H9 (cell line): ENCODE data around the gene NT5C3A. TPM values are rescaled to one million over a fixed set of nuclear protein-coding genes. Genes with fewer than 3 reads are reported as not detected.

Experiments
- DNase-seq: peaks from one replicate; pipeline ENCODE4 v3.0.0-alpha.2; 2017
- H2AFZ ChIP-seq: one replicate; pipeline ENCODE4 v1.6.1; 2013; ENCODE audit warnings: mild to moderate bottlenecking, low read length, control low read depth, moderate library complexity
- H2AK5ac ChIP-seq: 2 replicates; pipeline ENCODE4 v1.6.1; 2013; ENCODE audit warnings: low read length, control low read depth, mixed read lengths; ENCODE audit not compliant: insufficient read length
- H2BK120ac ChIP-seq: one replicate; pipeline ENCODE4 v1.6.1; 2013; ENCODE audit warnings: low read depth, mild to moderate bottlenecking, low read length, control low read depth, inconsistent platforms; ENCODE audit not compliant: poor library complexity, severe bottlenecking
- H2BK12ac ChIP-seq: 2 replicates; pipeline ENCODE4 v1.6.1; 2013; ENCODE audit warnings: low read length, control low read depth, mixed read lengths, low read depth; ENCODE audit not compliant: insufficient read length
- H2BK15ac ChIP-seq: 2 replicates; pipeline ENCODE4 v1.6.1; 2013; ENCODE audit warnings: low read depth, low read length, control low read depth
- H2BK20ac ChIP-seq: one replicate; pipeline ENCODE4 v1.6.1; 2013; ENCODE audit warnings: low read depth, mild to moderate bottlenecking, low read length, control low read depth, inconsistent platforms; ENCODE audit not compliant: poor library complexity, severe bottlenecking
- H2BK5ac ChIP-seq: 2 replicates; pipeline ENCODE4 v1.6.1; 2013; ENCODE audit warnings: low read length, control low read depth, mixed read lengths; ENCODE audit not compliant: insufficient read length
- H3K14ac ChIP-seq: 2 replicates; pipeline ENCODE4 v1.6.1; 2013; ENCODE audit warnings: low read length, control low read depth; ENCODE audit not compliant: insufficient read depth
- H3K18ac ChIP-seq: 2 replicates; pipeline ENCODE4 v1.6.1; 2013; ENCODE audit warnings: low read depth, mild to moderate bottlenecking, mixed read lengths, low read length, control low read depth; ENCODE audit not compliant: insufficient read length
- H3K23ac ChIP-seq: 2 replicates; pipeline ENCODE4 v1.6.1; 2013; ENCODE audit warnings: low read length, control low read depth, mixed read lengths, low read depth; ENCODE audit not compliant: insufficient read length
- H3K23me2 ChIP-seq: 2 replicates; pipeline ENCODE4 v1.6.1; 2013; ENCODE audit warnings: low read depth, mild to moderate bottlenecking, mixed read lengths, low read length, control low read depth; ENCODE audit not compliant: insufficient read length, poor library complexity, severe bottlenecking
- H3K27ac ChIP-seq: 2 replicates; pipeline ENCODE4 v1.5.1; 2013; ENCODE audit warnings: low read length, control low read depth, mixed read lengths, low read depth; ENCODE audit not compliant: insufficient read length
- H3K27me3 ChIP-seq: 2 replicates; pipeline ENCODE4 v1.6.1; 2013; ENCODE audit warnings: low read length, control low read depth, inconsistent platforms; ENCODE audit not compliant: insufficient read depth
- H3K4ac ChIP-seq: 2 replicates; pipeline ENCODE4 v1.6.1; 2013; ENCODE audit warnings: low read depth, mild to moderate bottlenecking, control low read depth, inconsistent platforms, low read length, moderate library complexity
- H3K4me1 ChIP-seq: 2 replicates; pipeline ENCODE4 v1.6.1; 2013; ENCODE audit warnings: low read length, control low read depth, inconsistent platforms; ENCODE audit not compliant: insufficient read depth
- H3K4me2 ChIP-seq: 2 replicates; pipeline ENCODE4 v1.6.1; 2013; ENCODE audit warnings: low read length, control low read depth, mixed read lengths; ENCODE audit not compliant: insufficient read length, insufficient read depth
- H3K56ac ChIP-seq: 2 replicates; pipeline ENCODE4 v1.6.1; 2013; ENCODE audit warnings: low read depth, mild to moderate bottlenecking, mixed read lengths, low read length, control low read depth; ENCODE audit not compliant: insufficient read length
- H3K79me1 ChIP-seq: 2 replicates; pipeline ENCODE4 v1.6.1; 2013; ENCODE audit warnings: low read depth, mild to moderate bottlenecking, moderate library complexity, low read length, control low read depth, inconsistent platforms; ENCODE audit not compliant: insufficient read depth, poor library complexity, severe bottlenecking
- H3K79me2 ChIP-seq: 2 replicates; pipeline ENCODE4 v1.6.1; 2013; ENCODE audit warnings: low read length, control low read depth, inconsistent platforms; ENCODE audit not compliant: insufficient read depth
- H3K9ac ChIP-seq: 2 replicates; pipeline ENCODE4 v1.6.1; 2013; ENCODE audit warnings: low read length, control low read depth, mixed read lengths; ENCODE audit not compliant: insufficient read length; ENCODE audit errors: extremely low read depth
- H3K9me3 ChIP-seq: one replicate; pipeline ENCODE4 v1.6.1; 2013; ENCODE audit warnings: low read depth, low read length, inconsistent platforms; ENCODE audit not compliant: control insufficient read depth
- H3T11ph ChIP-seq: one replicate; pipeline ENCODE4 v1.6.1; 2013; ENCODE audit warnings: mild to moderate bottlenecking, low read length, control low read depth, inconsistent platforms
- H4K20me1 ChIP-seq: one replicate; pipeline ENCODE4 v1.6.1; 2013; ENCODE audit not compliant: control insufficient read depth, insufficient read length, insufficient read depth
- H4K5ac ChIP-seq: 2 replicates; pipeline ENCODE4 v1.6.1; 2013; ENCODE audit warnings: low read depth, mild to moderate bottlenecking, mixed read lengths, low read length, control low read depth; ENCODE audit not compliant: insufficient read length
- H4K8ac ChIP-seq: replicated peaks from 2 replicates; pipeline ENCODE4 v1.6.1; 2013; ENCODE audit warnings: low read length, control low read depth, mixed read lengths, low read depth; ENCODE audit not compliant: insufficient read length
- H4K91ac ChIP-seq: 2 replicates; pipeline ENCODE4 v1.6.1; 2013; ENCODE audit warnings: low read depth, mild to moderate bottlenecking, moderate library complexity, mixed read lengths, low read length, control low read depth; ENCODE audit not compliant: insufficient read length
- H3K27ac Mint-ChIP-seq, 3 experiments: 2 replicates in 2 of 3; 3 replicates in 1 of 3; pipeline ENCODE4 v1.8.0; 2020 to 2021; ENCODE audit warnings: mixed read lengths in 3 of 3, mild to moderate bottlenecking in 1 of 3, moderate library complexity in 1 of 3
- H3K27me3 Mint-ChIP-seq: 2 replicates; pipeline ENCODE4 v1.8.0; 2021; ENCODE audit warnings: low read depth, mild to moderate bottlenecking, moderate library complexity, mixed read lengths
- H3K36me3 Mint-ChIP-seq, 3 experiments: 2 replicates in 2 of 3; 3 replicates in 1 of 3; pipeline ENCODE4 v1.8.0; 2020 to 2021; ENCODE audit warnings: low read depth in 3 of 3, mixed read lengths in 3 of 3; ENCODE audit not compliant: insufficient read depth in 1 of 3
- H3K4me1 Mint-ChIP-seq, 2 experiments: 2 replicates each; pipeline ENCODE4 v1.8.0; 2020; ENCODE audit warnings: mixed read lengths in 2 of 2
- H3K4me3 Mint-ChIP-seq, 2 experiments: 2 replicates in 1 of 2; 3 replicates in 1 of 2; pipeline ENCODE4 v1.8.0; 2020 to 2021; ENCODE audit warnings: mild to moderate bottlenecking in 2 of 2, mixed read lengths in 2 of 2, moderate library complexity in 1 of 2
- H3K9me3 Mint-ChIP-seq, 2 experiments: 2 replicates in 1 of 2; 3 replicates in 1 of 2; pipeline ENCODE4 v1.8.0; 2020; ENCODE audit warnings: mild to moderate bottlenecking in 2 of 2, mixed read lengths in 2 of 2, moderate library complexity in 1 of 2
- CTCF ChIP-seq: fragments of 200-600 bp; sonication (generic); conservative IDR thresholded peaks from 3 replicates; pipeline ENCODE4 v1.8.0; 2021; ENCODE audit warnings: antibody characterized with exemption, mild to moderate bottlenecking
- WGBS: extraction: QIAGEN DNeasy Blood & Tissue Kit; methylation state at CpG from one replicate; pipeline ENCODE4 v1.1.7; 2013; ENCODE audit warnings: missing lambda C conversion rate, low lambda C conversion rate, mixed read lengths; ENCODE audit not compliant: insufficient read length; ENCODE audit errors: extremely low coverage; 5-methylcytosine and 5-hydroxymethylcytosine counted together
- total RNA-seq: library from RNA; stranded (reverse); gene quantifications from 2 replicates; pipeline ENCODE4 v1.2.1, GENCODE V29; 2021

Gene NT5C3A
- total RNA-seq, 1 experiment from 2014 or later, result 22.1 TPM

GRCh38 chr7:33100770-33101169 is 38.2 kb upstream of the NT5C3A start:
- Histone ChIP-seq H2BK15ac (no peak overlapping the region), H4K5ac (no peak overlapping the region), H4K20me1 (no peaks in the 10 kb centered on the region), H3K18ac (no peak overlapping the region), H3T11ph (no peak overlapping the region), H4K8ac (no peak overlapping the region), H3K23me2 (no peaks in the 10 kb centered on the region), H3K79me2 (no peaks in the 10 kb centered on the region), H3K27me3 (no peaks in the 10 kb centered on the region), H3K4me2 (no peak overlapping the region), H3K56ac (no peak overlapping the region), H3K27ac (no peak overlapping the region), H2BK12ac (no peak overlapping the region), H2BK20ac (no peak overlapping the region), H3K79me1 (peaks cover 4% of the 10 kb centered on the region), H2BK120ac (no peak overlapping the region), H3K9me3 (no peaks in the 10 kb centered on the region), H3K23ac (no peak overlapping the region), H2AK5ac (no peak overlapping the region), H4K91ac (no peak overlapping the region), H3K4ac (no peak overlapping the region), H3K4me1 (no peaks in the 10 kb centered on the region), H2BK5ac (no peak overlapping the region), H3K9ac (no peak overlapping the region), H3K14ac (no peak overlapping the region), H2AFZ (no peak overlapping the region)
- no CpG with 5 or more reads among the region's 3 CpGs for WGBS
- Mint-ChIP-seq H3K27me3 (no peaks in the 10 kb centered on the region), H3K27ac (no peak overlapping the region), H3K9me3 (no peaks in the 10 kb centered on the region), H3K36me3 (peaks cover 26 to 71% (median 63%) of the 10 kb centered on the region in 3 experiments; a peak in 5 of 7 replicates), H3K4me1 (no peaks in the 10 kb centered on the region), H3K4me3 (no peak overlapping the region)
- no peak for TF ChIP-seq CTCF
- DNase-seq, result no peak
